Neural cell (in vitro differentiated cells): ENCODE measurements around the gene PPP1R12A.

Experiments
- EP300 ChIP-seq: fragments of 450-650 bp; conservative IDR thresholded peaks from 2 replicates; pipeline ENCODE4 v1.6.1; 2014; ENCODE audit warnings: antibody characterized with exemption, mild to moderate bottlenecking, moderate library complexity; ENCODE audit not compliant: poor library complexity, severe bottlenecking
- EZH2 ChIP-seq: fragments of 200-600, 300-800 bp; shearing (Covaris generic), sonication (generic); IDR thresholded peaks from 2 replicates; pipeline ENCODE4 v1.6.1; 2014; ENCODE audit warnings: antibody characterized with exemption, low read length, borderline replicate concordance, mild to moderate bottlenecking; ENCODE audit not compliant: insufficient read depth, poor library complexity, severe bottlenecking
- MXI1 ChIP-seq: fragments of 450-650 bp; conservative IDR thresholded peaks from 2 replicates; pipeline ENCODE4 v1.6.1; 2014; ENCODE audit warnings: antibody characterized with exemption, mild to moderate bottlenecking; ENCODE audit not compliant: poor library complexity, severe bottlenecking
- POLR2AphosphoS5 ChIP-seq: IDR thresholded peaks from 2 replicates; pipeline ENCODE4 v1.6.1; 2012
- RAD21 ChIP-seq: fragments of 450-650 bp; conservative IDR thresholded peaks from 2 replicates; pipeline ENCODE4 v1.6.1; 2014; ENCODE audit warnings: antibody characterized with exemption, mild to moderate bottlenecking, moderate library complexity
- SMC3 ChIP-seq: fragments of 450-650 bp; conservative IDR thresholded peaks from 2 replicates; pipeline ENCODE4 v1.6.1; 2014; ENCODE audit warnings: antibody characterized with exemption, mild to moderate bottlenecking, moderate library complexity; ENCODE audit not compliant: poor library complexity
- TAF1 ChIP-seq: IDR thresholded peaks from 2 replicates; pipeline ENCODE4 v1.6.1; 2012; ENCODE audit warnings: low read depth
- TF ChIP-seq, protein P1 (sequence below): fragments of 450-650 bp; IDR thresholded peaks from 2 replicates; pipeline ENCODE4 v1.5.1; 2014; ENCODE audit warnings: antibody characterized with exemption, mild to moderate bottlenecking, moderate library complexity; ENCODE audit not compliant: poor library complexity, severe bottlenecking
- TF ChIP-seq, protein P2 (sequence below): IDR thresholded peaks from 2 replicates; pipeline ENCODE4 v1.6.1; 2012; ENCODE audit warnings: borderline replicate concordance

- TF ChIP-seq, protein P1, sequence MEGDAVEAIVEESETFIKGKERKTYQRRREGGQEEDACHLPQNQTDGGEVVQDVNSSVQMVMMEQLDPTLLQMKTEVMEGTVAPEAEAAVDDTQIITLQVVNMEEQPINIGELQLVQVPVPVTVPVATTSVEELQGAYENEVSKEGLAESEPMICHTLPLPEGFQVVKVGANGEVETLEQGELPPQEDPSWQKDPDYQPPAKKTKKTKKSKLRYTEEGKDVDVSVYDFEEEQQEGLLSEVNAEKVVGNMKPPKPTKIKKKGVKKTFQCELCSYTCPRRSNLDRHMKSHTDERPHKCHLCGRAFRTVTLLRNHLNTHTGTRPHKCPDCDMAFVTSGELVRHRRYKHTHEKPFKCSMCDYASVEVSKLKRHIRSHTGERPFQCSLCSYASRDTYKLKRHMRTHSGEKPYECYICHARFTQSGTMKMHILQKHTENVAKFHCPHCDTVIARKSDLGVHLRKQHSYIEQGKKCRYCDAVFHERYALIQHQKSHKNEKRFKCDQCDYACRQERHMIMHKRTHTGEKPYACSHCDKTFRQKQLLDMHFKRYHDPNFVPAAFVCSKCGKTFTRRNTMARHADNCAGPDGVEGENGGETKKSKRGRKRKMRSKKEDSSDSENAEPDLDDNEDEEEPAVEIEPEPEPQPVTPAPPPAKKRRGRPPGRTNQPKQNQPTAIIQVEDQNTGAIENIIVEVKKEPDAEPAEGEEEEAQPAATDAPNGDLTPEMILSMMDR = no peak
- TF ChIP-seq POLR2AphosphoS5 (no peak), EP300 (no peak), EZH2 (no peak), MXI1 (no peak), TAF1 (no peak), RAD21 (no peak), SMC3 (no peak)
- TF ChIP-seq, protein P2, sequence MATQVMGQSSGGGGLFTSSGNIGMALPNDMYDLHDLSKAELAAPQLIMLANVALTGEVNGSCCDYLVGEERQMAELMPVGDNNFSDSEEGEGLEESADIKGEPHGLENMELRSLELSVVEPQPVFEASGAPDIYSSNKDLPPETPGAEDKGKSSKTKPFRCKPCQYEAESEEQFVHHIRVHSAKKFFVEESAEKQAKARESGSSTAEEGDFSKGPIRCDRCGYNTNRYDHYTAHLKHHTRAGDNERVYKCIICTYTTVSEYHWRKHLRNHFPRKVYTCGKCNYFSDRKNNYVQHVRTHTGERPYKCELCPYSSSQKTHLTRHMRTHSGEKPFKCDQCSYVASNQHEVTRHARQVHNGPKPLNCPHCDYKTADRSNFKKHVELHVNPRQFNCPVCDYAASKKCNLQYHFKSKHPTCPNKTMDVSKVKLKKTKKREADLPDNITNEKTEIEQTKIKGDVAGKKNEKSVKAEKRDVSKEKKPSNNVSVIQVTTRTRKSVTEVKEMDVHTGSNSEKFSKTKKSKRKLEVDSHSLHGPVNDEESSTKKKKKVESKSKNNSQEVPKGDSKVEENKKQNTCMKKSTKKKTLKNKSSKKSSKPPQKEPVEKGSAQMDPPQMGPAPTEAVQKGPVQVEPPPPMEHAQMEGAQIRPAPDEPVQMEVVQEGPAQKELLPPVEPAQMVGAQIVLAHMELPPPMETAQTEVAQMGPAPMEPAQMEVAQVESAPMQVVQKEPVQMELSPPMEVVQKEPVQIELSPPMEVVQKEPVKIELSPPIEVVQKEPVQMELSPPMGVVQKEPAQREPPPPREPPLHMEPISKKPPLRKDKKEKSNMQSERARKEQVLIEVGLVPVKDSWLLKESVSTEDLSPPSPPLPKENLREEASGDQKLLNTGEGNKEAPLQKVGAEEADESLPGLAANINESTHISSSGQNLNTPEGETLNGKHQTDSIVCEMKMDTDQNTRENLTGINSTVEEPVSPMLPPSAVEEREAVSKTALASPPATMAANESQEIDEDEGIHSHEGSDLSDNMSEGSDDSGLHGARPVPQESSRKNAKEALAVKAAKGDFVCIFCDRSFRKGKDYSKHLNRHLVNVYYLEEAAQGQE = no peak
Measured at GRCh38 chr12:79936670-79937069, 1.8 kb upstream of the PPP1R12A start.
